ENCODE results near the gene C6orf52.

C6orf52 gene

DNA sequence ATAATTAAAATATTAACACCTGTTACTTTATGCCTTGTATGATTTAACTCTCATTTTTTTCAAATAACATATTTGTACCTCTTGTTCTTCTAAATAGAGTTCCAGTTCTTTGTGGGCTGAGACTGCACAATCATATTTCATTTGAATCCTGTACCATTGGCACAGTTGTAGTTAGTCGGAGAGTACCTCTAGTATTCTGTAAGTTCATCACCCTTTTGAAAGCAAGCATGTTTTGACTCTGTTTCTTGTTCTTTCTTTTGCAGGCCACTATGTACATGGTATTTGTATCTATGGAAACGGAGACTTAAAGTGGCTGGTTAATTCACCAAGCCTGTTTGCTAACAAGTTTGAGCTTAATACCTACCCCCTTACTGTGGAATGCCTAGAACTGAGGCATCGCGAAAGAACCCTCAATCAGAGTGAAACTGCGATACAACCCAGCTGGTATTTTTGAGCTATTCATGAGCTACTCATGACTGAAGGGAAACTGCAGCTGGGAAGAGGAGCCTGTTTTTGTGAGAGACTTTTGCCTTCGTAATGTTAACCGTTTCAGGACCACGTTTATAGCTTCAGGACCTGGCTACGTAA, 68.2 kb downstream of the C6orf52 start:
- H3K36me3 ChIP-seq: peaks cover 0 to 15% (median 0%) of the 10 kb centered on the region in 11 experiments; a peak in 2 of 22 replicates
- H3K4me2 ChIP-seq: no peak overlapping the region
- TF ChIP-seq Cebpa-rat (IDR thresholded peaks at IDR 0.05): no peak
- H3K4me3 ChIP-seq: no peak overlapping the region
- no peaks in the 10 kb centered on the region for H3K27me3 ChIP-seq
- H3K27ac ChIP-seq: no peak overlapping the region
- H4K20me1 ChIP-seq: no peaks in the 10 kb centered on the region
- H3K9me3 ChIP-seq (replicated peaks in 1 of 11): peaks cover 0 to 25% (median 8%) of the 10 kb centered on the region in 11 experiments; a peak in 6 of 22 replicates
- H3K9ac ChIP-seq: no peak overlapping the region
- peaks cover 0 to 17% (median 0%) of the 10 kb centered on the region in 10 experiments; a peak in 6 of 20 replicates for H3K4me1 ChIP-seq

DNA sequence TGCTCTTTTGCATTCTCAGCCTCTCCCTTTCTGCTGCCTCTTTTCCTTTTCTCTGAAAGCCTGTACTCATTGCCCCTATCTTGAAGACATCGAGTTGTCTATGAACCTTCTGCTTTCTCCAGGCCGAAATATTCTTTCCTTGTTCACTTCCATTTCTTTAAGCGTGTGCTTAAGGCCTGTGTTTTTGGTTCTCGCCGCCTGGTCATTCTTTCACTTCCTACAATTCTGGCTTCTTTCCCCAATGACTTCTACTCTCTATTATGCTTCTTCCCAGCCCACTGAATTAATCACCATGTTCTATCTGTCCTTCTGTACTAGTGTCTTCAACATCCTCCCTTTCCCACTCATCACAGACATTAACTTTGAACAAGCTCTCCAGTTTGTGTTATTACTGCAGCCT, 69.6 kb downstream of the C6orf52 start:
- Histone ChIP-seq H3K27ac (peak overlapping the region in 1 of 11 experiments; percentile 15; a peak in 2 of 22 replicates), H3K4me1 (peaks cover 0 to 17% (median 0%) of the 10 kb centered on the region in 10 experiments; a peak in 6 of 20 replicates), H3K4me3 (no peak overlapping the region), H3K9me3 (replicated peaks in 1 of 11) (peaks cover 0 to 25% (median 8%) of the 10 kb centered on the region in 11 experiments; a peak in 6 of 22 replicates), H4K20me1 (no peaks in the 10 kb centered on the region), H3K27me3 (no peaks in the 10 kb centered on the region), H3K4me2 (peak overlapping the region in 3 of 11 experiments; percentile 40 to 60 (median 40); a peak in 5 of 22 replicates), H3K9ac (no peak overlapping the region), H3K36me3 (peaks cover 0 to 15% (median 0%) of the 10 kb centered on the region in 11 experiments; a peak in 2 of 22 replicates)
- no peak for TF ChIP-seq Cebpa-rat (IDR thresholded peaks at IDR 0.05)

DNA sequence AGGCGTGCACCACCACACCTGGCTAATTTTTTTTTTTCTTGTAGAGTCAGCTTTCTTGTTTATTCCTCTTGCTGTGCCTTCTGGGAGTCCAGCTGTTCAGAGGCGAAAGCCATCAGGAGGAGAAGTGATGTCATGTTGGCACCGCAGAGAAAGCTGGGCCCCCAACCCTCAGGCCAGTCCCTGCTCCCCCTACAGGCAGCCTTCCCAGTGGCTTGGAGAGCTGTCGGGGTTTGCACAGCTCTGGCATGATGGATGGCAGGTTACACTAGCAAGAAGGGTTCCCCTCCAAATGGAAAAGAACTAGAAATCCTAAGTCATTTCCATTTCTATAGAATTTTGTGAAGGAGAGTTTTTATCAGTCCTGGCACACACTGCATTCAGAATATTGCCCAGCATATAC, 72.6 kb downstream of the C6orf52 start:
- Histone ChIP-seq H3K9ac (no peak overlapping the region), H4K20me1 (no peaks in the 10 kb centered on the region), H3K4me1 (peaks cover 0 to 17% (median 0%) of the 10 kb centered on the region in 10 experiments; a peak in 6 of 20 replicates), H3K27me3 (no peaks in the 10 kb centered on the region), H3K4me2 (no peak overlapping the region), H3K36me3 (peaks cover 0 to 15% (median 0%) of the 10 kb centered on the region in 11 experiments; a peak in 2 of 22 replicates), H3K9me3 (replicated peaks in 1 of 11) (peaks cover 0 to 28% (median 9%) of the 10 kb centered on the region in 11 experiments; a peak in 9 of 22 replicates), H3K4me3 (no peak overlapping the region), H3K27ac (no peak overlapping the region)
- no peak for TF ChIP-seq Cebpa-rat (IDR thresholded peaks at IDR 0.05)
